Activated naive CD4-positive, alpha-beta T cell treated with anti-CD3 and anti-CD28 coated beads, Interleukin-2, amount 10 ng/mL, durations not matched to agents 7 days and 5 days (primary cell): ENCODE data around the gene PTTG1IP2.
"Not testable (repeated sequence)": the region's sequence is repeated elsewhere in the genome, so short reads cannot be mapped to it uniquely, and the experiment has no call there.

ENCODE experiments used
- CTCF ChIA-PET: fragments of 350-600 bp; sonication (Branson Sonifier 250); formaldehyde crosslinking; loops from one replicate; lab custom pipeline; 2021; ENCODE audit warnings: antibody characterized with exemption; lab: Charles Lee
- DNase-seq: peaks from one replicate; pipeline ENCODE4 v3.0.0-alpha.2; 2020
- H3K27ac Mint-ChIP-seq: one replicate; pipeline ENCODE4 v1.8.0; 2021; ENCODE audit warnings: mild to moderate bottlenecking, moderate library complexity, mixed read lengths
- H3K27me3 Mint-ChIP-seq: one replicate; pipeline ENCODE4 v1.8.0; 2021; ENCODE audit warnings: mild to moderate bottlenecking, mixed read lengths
- H3K36me3 Mint-ChIP-seq: one replicate; pipeline ENCODE4 v1.8.0; 2021; ENCODE audit warnings: mixed read lengths
- H3K4me1 Mint-ChIP-seq: one replicate; pipeline ENCODE4 v1.8.0; 2021; ENCODE audit warnings: mixed read lengths
- H3K4me3 Mint-ChIP-seq: one replicate; pipeline ENCODE4 v1.8.0; 2021; ENCODE audit warnings: mild to moderate bottlenecking, moderate library complexity, mixed read lengths
- H3K9me3 Mint-ChIP-seq: one replicate; pipeline ENCODE4 v1.8.0; 2021; ENCODE audit warnings: mixed read lengths

Gene PTTG1IP2

DNA sequence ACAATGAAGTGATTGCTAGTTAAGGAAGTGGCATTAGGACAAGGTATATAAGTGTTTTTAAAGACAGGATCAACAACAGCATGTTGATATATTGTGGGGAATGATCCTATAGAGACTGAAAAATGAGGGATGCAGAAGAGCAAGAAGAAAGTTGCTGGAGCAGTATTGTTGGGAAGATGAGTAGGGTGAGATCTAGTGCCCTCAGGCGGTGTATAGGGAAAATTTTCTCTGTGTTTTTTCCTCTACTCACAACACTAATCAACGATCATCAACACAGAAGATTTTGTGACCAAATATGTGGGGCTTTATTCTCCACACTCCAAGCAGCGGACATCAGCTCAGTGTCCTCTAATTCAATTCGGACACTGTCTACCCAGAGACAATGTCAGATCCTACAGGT is 9.6 kb upstream of the PTTG1IP2 start:
- Mint-ChIP-seq H3K9me3 (peaks cover 8% of the 10 kb centered on the region), H3K4me3 (no peak overlapping the region), H3K36me3 (no peaks in the 10 kb centered on the region), H3K4me1 (peaks cover 16% of the 10 kb centered on the region), H3K27ac (no peak overlapping the region), H3K27me3 (peaks cover 8% of the 10 kb centered on the region)
- no peak for DNase-seq
- CTCF ChIA-PET, result no interaction called here

DNA sequence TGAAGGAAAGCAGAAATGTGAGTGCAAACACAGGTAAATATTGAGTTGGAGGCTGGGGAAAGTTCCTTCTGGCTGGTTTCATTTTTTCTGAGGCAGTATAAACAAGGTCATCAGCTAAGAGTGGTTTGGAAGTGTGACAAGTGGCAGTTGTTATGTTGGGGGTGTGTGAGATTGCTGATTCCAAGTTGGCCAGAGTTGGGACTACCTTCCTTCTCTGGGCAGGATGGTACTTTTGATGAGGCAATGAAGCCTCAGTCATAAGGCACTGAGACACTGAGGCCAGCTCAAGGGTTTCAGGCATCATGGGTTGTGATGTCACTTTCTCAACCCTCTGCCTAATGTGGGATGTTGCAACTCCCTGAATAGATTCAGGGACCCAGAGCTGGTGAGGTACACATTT is 8.2 kb upstream of the PTTG1IP2 start:
- H3K4me3 Mint-ChIP-seq, result no peak overlapping the region
- H3K27ac Mint-ChIP-seq, result no peak overlapping the region
- no peaks in the 10 kb centered on the region for H3K36me3 Mint-ChIP-seq
- H3K4me1 Mint-ChIP-seq, result peaks cover 11% of the 10 kb centered on the region
- peaks cover 18% of the 10 kb centered on the region for H3K9me3 Mint-ChIP-seq
- CTCF ChIA-PET, result no interaction called here
- DNase-seq, result no peak
- no peaks in the 10 kb centered on the region for H3K27me3 Mint-ChIP-seq

DNA sequence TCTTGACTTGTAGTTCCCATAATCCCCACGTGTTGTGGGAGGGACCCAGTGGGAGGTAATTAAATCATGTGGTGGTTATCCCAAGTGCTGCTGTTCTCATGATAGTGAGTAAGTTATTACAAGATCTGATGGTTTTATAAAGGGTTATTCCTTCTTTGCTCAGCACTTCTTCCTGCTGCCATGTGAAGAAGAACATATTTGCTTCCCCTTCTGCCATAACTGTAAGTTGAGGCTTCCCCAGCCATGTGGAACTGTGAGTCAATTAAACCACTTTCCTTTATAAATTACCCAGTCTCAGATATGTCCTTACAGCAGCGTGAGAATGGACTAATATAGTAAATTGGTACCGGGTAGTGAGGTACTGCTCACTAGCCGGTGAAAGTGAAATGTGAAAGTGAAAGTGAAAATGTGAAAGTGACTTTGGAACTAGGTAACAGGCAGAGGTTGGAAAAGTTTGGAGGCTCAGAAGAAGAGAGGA is 6.2 kb upstream of the PTTG1IP2 start:
- H3K4me1 Mint-ChIP-seq, result peaks cover 11% of the 10 kb centered on the region
- CTCF ChIA-PET, H3K36me3 Mint-ChIP-seq, H3K27me3 Mint-ChIP-seq, DNase-seq: not testable (repeated sequence)
- H3K9me3 Mint-ChIP-seq, result peaks cover 18% of the 10 kb centered on the region
- peak overlapping the region; percentile 6 for H3K4me3 Mint-ChIP-seq
- H3K27ac Mint-ChIP-seq, result peak overlapping the region; percentile 0

DNA sequence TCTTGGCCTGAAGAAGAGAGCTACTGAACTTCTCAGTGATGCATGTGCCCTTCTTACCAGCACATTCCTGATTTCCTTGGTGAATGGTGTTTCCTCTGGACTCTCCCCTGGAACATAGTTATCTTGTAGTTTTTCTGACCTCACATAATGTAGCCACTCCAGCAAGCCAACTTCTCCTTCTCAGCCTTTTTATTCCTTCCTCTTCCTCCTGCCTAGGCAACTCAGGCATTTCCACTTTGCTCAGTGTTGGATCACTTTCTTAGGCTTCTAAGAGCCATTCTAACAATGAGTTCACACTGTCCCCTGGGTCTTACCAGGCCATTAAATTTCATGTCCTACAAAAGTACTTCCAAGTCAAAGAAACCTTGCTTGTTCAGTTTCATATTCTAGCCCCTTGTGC is 3.6 kb upstream of the PTTG1IP2 start:
- no peaks in the 10 kb centered on the region for H3K36me3 Mint-ChIP-seq
- H3K27me3 Mint-ChIP-seq, result peaks cover 4% of the 10 kb centered on the region
- peaks cover 18% of the 10 kb centered on the region for H3K9me3 Mint-ChIP-seq
- DNase-seq, result no peak
- CTCF ChIA-PET, result no interaction called here
- no peak overlapping the region for H3K4me3 Mint-ChIP-seq
- H3K27ac Mint-ChIP-seq, result no peak overlapping the region
- peaks cover 11% of the 10 kb centered on the region for H3K4me1 Mint-ChIP-seq

DNA sequence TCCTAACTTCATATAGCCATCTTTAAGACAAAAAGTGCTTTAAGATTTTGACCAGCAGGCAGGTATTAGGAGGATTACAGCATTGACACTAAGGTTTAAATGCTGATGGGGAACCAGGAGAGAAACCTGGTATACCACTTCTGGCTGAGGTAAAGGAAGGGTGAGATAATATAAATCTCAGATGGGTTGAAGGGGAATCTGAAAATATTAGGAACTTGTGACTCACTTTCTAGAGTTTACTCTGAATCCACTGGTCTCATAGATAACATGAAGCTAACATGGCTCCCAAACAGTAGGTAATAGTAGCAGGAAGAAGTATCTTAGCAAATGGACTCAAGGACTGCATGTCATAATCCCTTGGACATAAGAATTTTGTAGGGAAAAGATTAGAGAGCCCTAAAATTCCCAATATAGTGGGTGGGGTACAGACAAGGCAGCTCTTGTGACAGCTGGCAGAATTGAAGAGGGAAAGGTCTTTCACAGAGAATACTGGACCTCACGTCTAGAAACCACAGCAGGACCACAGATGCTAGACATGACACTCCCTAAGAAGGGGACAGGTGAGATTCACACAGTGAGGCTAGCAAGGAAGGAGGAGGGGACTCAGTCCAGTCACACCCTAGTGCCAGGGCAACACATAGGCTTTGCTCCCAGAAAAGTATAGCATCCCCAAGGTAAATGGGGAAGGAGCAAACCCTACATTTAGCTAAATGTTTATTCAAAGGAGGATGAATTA is 3.5 kb downstream of the PTTG1IP2 start:
- CTCF ChIA-PET, result no interaction called here
- DNase-seq, result no peak
- no peak overlapping the region for H3K27ac Mint-ChIP-seq
- no peak overlapping the region for H3K4me3 Mint-ChIP-seq
- H3K4me1 Mint-ChIP-seq, result no peaks in the 10 kb centered on the region
- no peaks in the 10 kb centered on the region for H3K9me3 Mint-ChIP-seq
- H3K27me3 Mint-ChIP-seq, result peaks cover 4% of the 10 kb centered on the region
- no peaks in the 10 kb centered on the region for H3K36me3 Mint-ChIP-seq

DNA sequence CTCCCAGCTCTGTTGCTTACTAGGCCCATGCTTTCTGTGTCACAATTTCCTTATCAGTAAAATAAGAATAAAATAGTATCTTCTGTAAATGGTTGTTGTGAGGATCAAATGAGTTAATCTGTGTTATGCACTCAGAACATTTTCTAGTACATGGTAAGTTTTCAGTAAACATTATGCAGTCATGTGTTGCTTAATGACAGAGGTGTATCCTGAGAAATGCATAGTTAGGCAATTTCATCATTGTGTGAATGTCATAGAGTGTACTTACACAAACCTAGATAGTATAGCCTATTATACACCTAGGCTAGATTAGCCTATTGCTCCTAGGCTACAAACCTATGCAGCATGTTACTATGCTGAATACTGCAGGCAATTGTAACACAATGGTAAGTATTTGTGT is 4.4 kb downstream of the PTTG1IP2 start:
- H3K27me3 Mint-ChIP-seq, result peaks cover 4% of the 10 kb centered on the region
- H3K36me3 Mint-ChIP-seq, result no peaks in the 10 kb centered on the region
- H3K4me1 Mint-ChIP-seq, result no peaks in the 10 kb centered on the region
- no peak for DNase-seq
- CTCF ChIA-PET, result no interaction called here
- H3K4me3 Mint-ChIP-seq, result no peak overlapping the region
- H3K27ac Mint-ChIP-seq, result no peak overlapping the region
- H3K9me3 Mint-ChIP-seq, result no peaks in the 10 kb centered on the region

DNA sequence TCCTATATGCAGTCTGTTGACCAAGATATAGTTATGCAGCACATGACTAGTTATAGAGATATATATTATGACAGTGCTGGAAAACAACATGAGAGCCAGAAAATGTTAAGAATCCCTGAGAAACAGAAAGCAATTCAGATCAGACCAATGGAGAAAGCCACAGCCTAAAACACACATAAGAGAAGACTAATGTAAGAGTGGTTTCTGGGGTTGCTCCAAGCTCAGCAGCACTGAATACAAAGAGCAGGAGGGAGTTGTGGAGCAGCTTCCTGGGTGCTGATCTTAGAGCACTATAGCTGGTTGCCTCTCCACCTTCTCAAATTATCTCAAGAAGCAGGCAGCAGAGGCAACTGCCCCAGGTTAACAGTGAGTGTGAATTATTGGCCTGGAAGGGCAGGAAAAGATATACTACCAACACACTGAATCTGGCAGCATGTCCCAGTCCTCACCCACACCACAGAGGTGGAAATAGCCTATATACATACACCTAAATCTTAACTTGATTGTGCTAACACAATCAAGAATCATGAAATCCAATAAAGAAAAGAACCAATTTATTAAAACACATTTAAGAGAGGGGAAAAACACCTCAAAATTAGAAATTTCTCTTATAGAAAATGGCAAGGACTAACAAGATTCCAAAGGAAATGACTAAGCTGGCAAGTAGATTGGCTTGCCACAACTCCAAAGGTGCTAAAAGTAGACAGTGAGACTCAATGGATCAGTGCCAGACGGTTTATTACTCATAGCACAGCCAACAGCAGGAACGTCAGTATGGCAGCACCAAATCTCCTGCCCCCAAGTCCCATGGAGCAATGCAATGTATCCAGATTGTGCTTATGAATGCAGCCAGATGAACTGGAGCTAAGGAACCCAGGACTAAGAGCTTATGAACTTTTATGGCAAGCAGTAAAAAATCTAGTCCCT is 5.1 kb downstream of the PTTG1IP2 start:
- no peak for DNase-seq
- Mint-ChIP-seq H3K4me3 (no peak overlapping the region), H3K36me3 (no peaks in the 10 kb centered on the region)

DNA sequence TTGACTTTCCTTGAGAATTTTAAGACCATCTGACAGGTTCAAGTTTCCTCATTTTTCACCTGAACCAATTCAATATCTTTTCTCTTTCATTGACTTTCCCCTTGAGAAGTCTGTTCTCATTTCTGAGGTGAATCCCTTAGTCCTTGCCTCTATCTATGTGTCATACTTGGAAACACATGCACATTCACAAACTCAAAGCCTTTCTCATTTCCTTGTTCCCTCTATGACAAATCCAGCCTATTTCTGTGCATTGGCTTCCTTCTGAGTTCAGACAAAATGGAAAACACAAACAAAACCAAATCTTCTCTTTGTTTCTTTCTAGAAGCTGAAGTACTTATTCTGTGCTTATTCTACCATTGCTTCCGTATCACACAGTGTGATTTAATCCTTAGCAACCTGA is 13.8 kb downstream of the PTTG1IP2 start:
- no peak overlapping the region for H3K4me3 Mint-ChIP-seq

More for the DNA sequence above, 5.1 kb downstream of the PTTG1IP2 start:
- CTCF ChIA-PET, result no interaction called here
- no peak overlapping the region for H3K27ac Mint-ChIP-seq
- H3K27me3 Mint-ChIP-seq, result peaks cover 3% of the 10 kb centered on the region
- H3K4me1 Mint-ChIP-seq, result no peaks in the 10 kb centered on the region
- H3K9me3 Mint-ChIP-seq, result no peaks in the 10 kb centered on the region

DNA sequence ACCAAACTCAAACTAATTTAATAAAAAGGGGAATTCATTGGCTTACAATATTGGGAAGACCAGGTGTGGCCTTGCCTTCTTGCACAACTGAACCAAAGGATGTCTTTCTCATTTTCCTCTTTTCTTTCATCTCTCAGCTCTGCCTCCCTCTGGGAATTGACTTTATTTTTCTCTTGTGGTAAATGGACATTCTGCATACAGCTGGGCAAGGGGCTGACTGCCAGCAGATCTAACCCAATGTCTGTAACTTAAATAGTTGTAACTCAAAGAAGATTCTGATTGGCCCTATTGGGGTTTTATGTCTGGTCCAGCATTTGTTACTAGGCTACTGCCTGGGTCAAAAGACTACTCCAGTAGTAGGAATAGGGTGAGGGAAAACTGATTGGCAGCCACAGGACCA is 15.3 kb downstream of the PTTG1IP2 start:
- Mint-ChIP-seq H3K27me3 (peaks cover 5% of the 10 kb centered on the region), H3K9me3 (no peaks in the 10 kb centered on the region), H3K4me1 (no peaks in the 10 kb centered on the region), H3K36me3 (no peaks in the 10 kb centered on the region), H3K27ac (no peak overlapping the region), H3K4me3 (no peak overlapping the region)
- no peak for DNase-seq
- CTCF ChIA-PET, result no interaction called here

More for the DNA sequence above, 13.8 kb downstream of the PTTG1IP2 start:
- H3K27ac Mint-ChIP-seq, result no peak overlapping the region
- no peaks in the 10 kb centered on the region for H3K36me3 Mint-ChIP-seq
- DNase-seq, result no peak
- no peaks in the 10 kb centered on the region for H3K9me3 Mint-ChIP-seq
- peaks cover 5% of the 10 kb centered on the region for H3K27me3 Mint-ChIP-seq
- no peaks in the 10 kb centered on the region for H3K4me1 Mint-ChIP-seq
- CTCF ChIA-PET, result no interaction called here

DNA sequence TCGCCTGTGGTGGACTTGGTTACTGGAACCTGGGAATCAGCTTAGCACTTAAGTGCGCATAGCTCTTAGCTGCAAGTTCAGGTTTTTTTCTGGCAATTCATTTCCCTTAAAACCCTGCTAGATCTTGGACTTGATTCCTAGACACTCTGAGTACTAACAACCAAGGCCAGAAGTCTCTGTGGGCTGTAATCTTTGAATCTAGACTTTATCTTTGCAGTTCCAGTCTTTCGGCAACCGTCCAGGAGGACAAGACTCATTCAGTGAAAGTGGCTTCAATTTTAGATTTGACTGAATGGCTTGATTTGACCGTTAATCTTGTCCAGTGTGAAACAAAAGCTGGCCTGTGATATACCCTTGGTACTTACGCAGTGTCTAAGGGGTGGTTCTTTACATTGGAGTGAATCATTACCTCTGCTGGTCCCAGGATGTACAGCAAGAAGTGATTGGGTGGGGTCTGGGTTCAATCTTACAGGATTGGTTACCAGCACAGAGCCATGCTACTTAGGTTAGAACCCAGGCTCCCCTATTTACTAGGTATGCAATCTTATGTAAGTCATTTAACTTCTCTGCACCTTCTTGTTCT is 16.4 kb downstream of the PTTG1IP2 start:
- H3K36me3 Mint-ChIP-seq, result no peaks in the 10 kb centered on the region
- no peak for DNase-seq
- no peaks in the 10 kb centered on the region for H3K4me1 Mint-ChIP-seq
- CTCF ChIA-PET, result no interaction called here
- H3K27ac Mint-ChIP-seq, result no peak overlapping the region
- H3K9me3 Mint-ChIP-seq, result no peaks in the 10 kb centered on the region
- peaks cover 5% of the 10 kb centered on the region for H3K27me3 Mint-ChIP-seq
- no peak overlapping the region for H3K4me3 Mint-ChIP-seq

DNA sequence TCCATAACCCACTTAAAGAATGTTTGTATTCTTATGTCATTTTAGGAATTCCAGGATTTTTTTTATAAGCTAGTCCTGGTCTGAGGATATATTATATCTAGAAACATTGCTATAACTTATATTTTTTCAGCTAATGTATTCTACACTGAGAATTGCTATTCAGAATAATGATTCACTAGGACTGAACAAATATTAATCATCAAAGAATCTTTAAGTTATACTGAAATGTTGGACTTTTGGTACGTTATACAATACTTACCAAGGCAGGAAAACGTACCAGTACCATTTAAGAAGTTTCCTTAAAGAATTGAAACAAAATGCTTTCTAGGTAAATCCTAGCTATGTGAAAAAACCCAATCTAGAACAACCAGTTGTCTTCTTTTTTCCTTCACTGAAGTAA is 18.4 kb downstream of the PTTG1IP2 start:
- CTCF ChIA-PET, result no interaction called here
- no peak overlapping the region for H3K4me3 Mint-ChIP-seq

DNA sequence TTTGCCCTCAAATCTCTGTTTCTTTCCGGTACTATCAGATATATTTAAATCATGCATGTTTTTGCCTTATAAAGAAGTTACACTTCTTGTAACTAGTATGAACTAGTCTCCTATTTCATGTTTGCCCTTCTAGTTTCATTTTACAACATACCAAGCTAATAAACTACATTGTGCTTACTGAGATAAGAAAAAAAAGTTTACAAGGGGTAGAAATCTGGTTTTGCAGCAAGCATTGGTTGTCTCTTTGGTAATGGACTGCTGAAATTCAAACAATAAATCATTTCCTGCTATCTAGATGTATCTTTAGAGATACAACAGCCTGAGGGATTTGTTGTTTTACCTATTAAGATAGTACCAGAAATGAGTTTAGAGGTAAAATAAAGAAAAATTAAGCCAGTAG is 18.8 kb downstream of the PTTG1IP2 start:
- H3K4me1 Mint-ChIP-seq, result no peaks in the 10 kb centered on the region
- H3K36me3 Mint-ChIP-seq, result no peaks in the 10 kb centered on the region
- H3K27me3 Mint-ChIP-seq, result peaks cover 3% of the 10 kb centered on the region
- no peak for DNase-seq
- H3K4me3 Mint-ChIP-seq, result no peak overlapping the region
- H3K27ac Mint-ChIP-seq, result no peak overlapping the region
- no peaks in the 10 kb centered on the region for H3K9me3 Mint-ChIP-seq
- CTCF ChIA-PET, result no interaction called here

More for the DNA sequence above, 18.4 kb downstream of the PTTG1IP2 start:
- Mint-ChIP-seq H3K4me1 (no peaks in the 10 kb centered on the region), H3K27me3 (peaks cover 5% of the 10 kb centered on the region), H3K9me3 (no peaks in the 10 kb centered on the region), H3K27ac (no peak overlapping the region), H3K36me3 (no peaks in the 10 kb centered on the region)
- DNase-seq, result no peak

DNA sequence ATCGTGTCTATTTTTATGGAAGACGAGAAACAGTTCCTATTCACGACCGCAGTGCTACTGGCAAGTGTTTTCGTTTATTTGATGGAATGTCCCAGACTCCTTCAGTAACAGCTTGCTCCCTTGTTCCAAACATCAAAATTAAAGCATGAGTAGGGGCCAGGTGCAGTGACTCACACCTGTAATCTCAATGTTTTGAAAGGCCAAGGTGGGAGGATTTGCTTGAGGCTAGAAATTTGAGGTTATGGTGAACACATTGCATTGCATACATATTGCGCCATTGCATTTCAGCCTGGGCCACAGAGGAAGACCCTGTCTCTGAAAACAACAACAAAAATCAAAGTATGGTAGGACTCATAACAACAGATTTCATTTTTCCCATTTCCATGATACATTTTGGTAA is 22.8 kb downstream of the PTTG1IP2 start:
- Mint-ChIP-seq H3K27ac (no peak overlapping the region), H3K4me3 (no peak overlapping the region), H3K36me3 (no peaks in the 10 kb centered on the region), H3K27me3 (no peaks in the 10 kb centered on the region), H3K4me1 (no peaks in the 10 kb centered on the region), H3K9me3 (no peaks in the 10 kb centered on the region)
- DNase-seq, result no peak
- CTCF ChIA-PET, result interaction anchor here (0.6 kb wide), 1 partner anchor 116 kb away, joined by 3 read pairs; no protein-coding TSS in a partner anchor

DNA sequence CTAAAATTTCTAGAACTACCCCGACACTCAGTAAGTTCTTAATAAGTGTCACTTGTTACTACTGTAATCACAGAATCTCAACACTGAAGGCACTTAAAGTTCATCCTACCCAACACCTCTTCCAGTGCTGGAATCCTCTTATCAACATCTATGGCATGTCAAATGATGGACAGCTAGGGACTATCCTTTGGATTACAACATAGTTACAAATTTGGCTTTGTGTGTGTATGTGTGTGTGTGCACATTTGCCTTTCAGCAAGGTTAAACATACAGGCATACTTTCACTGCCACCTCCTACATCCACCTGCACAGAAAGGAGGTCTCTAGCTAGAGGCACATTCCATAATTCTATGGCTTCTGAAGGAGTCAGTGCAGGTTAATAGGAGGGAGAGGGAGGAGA is 25.8 kb downstream of the PTTG1IP2 start:
- Mint-ChIP-seq H3K27me3 (no peaks in the 10 kb centered on the region), H3K4me3 (no peak overlapping the region), H3K9me3 (no peaks in the 10 kb centered on the region), H3K4me1 (no peaks in the 10 kb centered on the region), H3K36me3 (no peaks in the 10 kb centered on the region), H3K27ac (no peak overlapping the region)
- CTCF ChIA-PET, result no interaction called here
- DNase-seq, result no peak
